HG02571 (cell line): ENCODE results near the gene PLPP7.
"Not testable (repeated sequence)": the region's sequence is repeated elsewhere in the genome, so short reads cannot be mapped to it uniquely, and the experiment has no call there.

Experiments used
- ATAC-seq: cut with Tn5 transposase; IDR thresholded peaks from one replicate; pipeline ENCODE4 v1.9.1; 2021; ENCODE audit warnings: mild to moderate bottlenecking, moderate library complexity; ENCODE audit not compliant: unreplicated experiment

Gene PLPP7

DNA sequence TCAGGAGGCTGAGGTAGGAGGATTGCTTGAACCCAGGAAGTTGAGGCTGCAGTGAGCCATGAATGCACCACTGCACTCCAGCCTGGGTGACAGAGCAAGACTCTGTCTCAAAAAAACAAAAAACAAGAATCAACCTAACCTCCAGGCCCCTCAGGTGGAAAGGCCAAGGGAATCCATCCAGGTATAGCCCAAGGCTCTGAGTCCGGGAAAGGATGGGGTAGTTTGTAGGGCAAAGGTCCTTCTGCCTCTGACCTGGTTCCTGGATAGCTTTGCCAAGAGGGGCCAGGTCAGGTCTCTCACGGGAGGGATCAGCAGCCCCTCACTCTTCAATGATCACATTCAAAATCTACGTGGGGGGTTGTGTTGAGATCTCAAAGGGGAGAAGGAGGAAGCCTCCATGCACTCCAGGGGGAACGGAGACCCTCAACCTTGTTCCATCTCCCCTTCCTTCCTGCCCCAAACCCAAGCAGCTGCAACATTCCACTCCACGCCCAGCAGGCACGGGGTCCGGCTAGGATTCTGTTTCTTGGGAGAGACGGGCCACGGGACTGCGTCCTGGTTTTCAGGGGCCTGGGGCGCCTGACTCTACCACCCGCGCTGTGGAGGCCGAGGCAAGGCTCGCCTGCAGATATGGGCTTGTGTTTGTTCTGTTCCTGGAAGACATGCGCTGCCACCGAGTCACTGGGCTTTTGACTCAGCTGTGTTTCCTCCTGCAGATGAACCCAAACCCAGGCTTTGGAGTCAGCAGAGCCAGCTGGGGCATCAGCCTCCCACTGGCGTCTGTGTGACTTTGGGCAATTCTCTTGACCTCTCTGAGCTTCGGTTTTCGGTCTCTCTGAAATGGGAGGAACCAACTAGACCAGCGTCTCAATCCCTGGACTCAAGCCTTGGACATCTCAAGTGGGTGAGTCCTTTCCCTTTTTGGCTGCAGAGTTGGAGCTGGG is 35.5 kb downstream of the PLPP7 start:
- ATAC-seq, result no peak

DNA sequence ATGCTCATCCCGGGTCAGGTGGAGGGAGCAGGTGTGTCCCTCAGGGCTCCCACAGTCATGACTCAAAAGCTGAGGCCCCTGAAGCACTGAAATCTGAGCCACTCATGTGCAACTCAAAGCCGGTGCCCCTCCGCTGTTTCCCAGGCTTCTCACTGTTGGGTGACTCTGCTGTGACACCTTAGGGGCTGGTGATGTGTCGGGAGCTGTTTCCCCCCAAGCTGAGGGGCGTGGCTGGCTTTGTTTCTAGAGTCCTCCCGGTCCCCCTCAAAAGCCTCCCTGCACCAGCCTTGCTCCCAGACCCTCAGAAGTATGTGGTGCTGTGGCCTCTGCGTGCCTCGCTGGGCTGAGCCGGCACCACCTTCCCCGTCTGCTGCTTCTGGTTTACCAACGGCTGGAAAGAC is 39.7 kb downstream of the PLPP7 start:
- no peak for ATAC-seq

DNA sequence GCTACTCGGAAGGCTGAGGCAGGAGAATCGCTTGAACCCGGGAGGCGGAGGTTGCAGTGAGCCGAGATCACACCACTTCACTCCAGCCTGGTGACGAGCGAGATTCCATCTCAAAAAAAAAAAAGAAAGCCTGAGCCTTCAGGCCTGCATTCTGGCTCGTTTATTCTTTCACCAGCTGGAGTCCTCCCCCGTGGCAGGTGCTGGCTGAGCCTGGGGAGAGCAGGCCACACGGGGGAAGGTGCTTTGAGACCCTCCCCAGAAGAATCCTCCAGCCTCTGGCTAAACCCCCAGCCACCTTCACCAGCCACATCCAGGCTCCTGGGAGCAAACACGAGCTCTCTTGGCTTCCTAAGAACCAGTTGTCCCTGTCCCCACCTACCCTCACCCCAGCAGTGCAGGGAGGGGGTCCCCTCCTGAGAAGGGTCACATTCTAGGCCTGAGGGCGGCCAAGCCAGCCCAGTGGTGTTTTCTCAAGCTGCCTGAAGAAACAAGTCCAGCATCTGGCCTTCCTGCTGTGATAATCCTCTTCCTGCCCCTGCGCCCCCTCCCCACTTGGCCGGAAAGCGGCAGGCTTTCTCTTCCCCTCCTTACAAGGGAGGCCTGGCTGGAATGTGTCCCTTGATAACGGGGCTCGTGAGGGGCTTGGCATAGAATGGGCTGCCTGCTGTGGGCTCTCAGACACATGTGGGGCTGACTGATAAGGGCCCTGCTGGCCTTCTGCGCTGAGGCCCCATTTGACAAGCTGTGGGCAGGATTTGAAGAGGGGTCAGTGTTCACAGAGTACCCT is 41.5 kb downstream of the PLPP7 start:
- no peak for ATAC-seq

DNA sequence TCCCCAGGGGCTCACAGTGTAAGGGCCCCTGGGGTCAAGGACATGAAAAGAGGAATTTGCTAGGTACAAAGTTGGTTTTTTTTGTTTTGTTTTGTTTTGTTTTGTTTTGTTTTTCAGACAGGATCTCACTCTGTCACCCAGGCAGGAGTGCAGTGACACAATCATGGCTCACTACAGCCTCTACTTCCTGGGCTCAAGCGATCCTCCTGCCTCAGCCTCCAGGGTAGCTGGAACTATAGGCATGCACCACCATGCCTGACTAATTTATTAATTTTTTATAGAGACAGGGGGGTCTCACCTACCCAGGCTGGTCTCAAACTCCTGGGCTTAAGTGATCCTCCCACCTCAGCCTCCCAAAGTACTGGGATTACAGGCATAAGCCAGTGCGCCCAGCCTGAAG is 42.5 kb downstream of the PLPP7 start:
- not testable (repeated sequence) for ATAC-seq

DNA sequence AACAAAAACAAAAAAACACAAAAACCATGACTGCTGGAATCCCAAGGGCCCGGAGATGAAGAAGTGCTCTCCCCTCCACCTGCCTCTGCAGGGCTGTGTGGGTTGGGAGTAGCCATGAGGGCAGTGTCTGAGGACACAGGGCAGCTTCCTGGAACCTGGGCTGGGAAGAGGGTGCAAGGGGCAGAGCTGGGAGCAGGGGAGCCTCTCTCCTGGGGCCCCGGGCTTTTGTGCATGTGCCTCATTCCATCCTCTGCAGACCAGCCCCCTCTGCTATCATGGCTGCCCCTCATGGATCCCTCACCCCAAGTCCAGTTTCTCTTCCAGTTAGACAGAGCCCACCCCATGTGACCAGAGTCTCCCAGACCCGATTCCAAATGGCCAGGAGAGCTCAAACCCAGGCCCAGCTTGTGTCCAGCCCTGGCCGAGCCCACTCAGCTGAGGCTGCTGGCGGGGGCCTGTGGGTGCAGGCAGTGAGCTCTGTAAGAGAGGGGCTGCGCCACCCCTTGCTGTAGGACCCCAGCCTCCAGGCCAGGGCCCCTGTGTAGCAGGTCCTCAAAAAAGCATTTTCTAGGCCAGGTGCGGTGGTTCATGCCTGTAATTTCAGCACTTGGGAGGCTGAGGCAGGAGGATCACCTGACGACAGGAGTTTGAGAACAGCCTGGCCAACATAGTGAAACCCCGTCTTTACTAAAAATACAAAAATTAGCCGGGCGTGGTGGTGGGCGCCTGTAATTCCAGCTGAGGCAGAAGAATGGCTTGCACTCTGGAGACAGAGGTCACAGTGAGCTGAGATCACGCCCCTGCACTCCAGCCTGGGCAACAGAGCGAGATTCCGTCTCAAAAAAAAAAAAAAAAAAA is 44.5 kb downstream of the PLPP7 start:
- no peak for ATAC-seq

DNA sequence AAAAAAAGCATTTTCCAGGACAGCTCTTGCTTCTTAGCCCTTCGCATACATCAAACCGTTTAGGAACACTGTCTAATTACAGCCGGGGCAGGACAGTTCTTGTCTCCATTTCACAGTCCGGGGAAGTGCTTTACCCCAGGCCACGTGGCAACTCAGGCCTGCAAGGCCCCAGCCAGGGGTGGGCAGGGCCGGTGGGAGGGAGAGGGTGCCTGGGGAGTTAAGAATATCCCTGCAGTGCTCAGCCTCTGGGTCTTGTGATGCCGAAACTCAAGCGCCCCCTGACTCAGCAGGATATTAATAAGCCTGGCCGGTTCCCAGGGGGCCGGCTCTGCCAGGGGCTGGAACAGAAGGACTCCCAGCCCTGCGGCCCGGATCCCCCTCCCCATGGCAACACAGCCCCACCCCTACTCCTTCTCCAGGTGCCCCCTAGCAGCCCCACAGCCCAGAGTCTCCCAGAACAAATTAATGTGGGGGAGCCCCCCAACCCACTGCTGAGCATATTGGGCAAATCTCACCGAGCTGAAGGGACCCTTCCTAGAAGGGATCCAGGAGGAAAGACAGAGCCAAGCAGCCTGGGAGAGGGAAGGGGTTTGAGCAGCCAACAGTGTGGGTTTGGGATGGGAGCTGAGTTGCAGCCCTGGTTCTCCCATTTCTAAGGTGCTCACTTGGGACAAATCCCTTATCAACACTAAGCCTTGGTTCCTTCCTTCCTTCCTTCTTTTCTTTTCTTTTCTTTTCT is 45.3 kb downstream of the PLPP7 start:
- no peak for ATAC-seq

DNA sequence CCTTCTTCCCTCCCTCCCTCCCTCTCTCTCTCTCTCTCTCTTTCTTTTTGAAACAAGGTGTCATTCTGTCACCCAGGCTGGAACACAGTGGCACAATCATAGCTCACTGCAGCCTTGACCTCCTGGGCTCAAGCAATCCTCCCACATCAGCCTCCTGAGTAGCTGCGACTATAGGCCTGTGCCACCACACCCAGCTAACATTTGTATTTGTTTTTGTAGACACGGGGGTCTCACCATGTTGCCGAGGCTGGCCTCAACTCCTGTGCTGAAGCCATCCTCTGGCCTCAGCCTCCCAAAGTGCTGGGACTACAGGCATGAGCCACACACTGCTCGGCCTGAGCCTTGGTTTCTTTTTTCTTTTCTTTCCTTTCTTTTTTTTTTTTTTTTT is 45.8 kb downstream of the PLPP7 start:
- ATAC-seq, result no peak

DNA sequence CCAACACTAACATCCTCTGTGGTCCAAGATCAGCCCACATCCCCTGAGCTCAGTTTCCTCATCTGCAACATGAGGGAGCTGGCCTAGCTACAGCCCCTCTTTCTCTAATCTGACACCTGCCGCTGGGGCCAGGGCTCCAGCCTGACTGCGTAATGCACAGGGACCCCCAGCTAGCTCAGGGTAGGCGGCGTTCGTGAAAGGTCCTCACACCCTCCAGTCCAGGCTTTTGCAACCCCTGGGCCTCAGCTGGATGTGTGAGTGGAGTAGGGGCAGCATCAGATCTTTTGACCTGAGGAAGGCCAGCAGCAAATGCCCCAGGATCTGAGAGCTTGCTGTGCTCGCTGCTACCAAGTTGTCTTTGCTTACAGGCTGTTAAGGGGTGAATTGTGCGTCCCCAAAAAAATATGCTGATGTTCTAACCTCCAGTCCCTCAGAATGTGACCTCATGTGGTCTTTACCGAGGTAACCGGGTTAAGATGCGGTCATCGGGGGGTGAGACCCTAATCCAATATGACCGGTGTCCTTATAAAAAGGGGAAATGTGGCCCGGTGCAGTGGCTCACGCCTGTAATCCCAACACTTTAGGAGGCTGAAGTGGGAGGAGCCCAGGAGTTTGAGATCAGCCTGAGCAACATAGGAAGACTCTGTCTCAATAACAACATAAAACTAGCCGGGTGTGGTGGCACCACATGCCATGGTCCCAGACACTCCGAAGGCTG is 47.8 kb downstream of the PLPP7 start:
- no peak for ATAC-seq

DNA sequence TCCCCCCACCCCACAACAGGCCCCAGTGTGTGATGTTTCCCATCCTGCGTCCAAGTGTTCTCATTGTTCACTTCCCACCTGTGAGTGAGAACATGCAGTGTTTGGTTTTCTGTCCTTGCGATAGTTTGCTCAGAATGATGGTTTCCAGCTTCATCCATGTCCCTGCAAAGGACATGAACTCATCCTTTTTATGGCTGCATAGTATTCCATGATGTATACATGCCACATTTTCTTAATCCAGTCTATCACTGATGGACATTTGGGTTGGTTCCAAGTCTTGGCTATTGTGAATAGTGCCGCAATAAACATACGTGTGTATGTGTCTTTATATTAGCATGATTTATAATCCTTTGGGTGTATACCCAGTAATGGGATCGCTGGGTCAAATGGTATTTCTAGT is 49.7 kb downstream of the PLPP7 start:
- not testable (repeated sequence) for ATAC-seq

DNA sequence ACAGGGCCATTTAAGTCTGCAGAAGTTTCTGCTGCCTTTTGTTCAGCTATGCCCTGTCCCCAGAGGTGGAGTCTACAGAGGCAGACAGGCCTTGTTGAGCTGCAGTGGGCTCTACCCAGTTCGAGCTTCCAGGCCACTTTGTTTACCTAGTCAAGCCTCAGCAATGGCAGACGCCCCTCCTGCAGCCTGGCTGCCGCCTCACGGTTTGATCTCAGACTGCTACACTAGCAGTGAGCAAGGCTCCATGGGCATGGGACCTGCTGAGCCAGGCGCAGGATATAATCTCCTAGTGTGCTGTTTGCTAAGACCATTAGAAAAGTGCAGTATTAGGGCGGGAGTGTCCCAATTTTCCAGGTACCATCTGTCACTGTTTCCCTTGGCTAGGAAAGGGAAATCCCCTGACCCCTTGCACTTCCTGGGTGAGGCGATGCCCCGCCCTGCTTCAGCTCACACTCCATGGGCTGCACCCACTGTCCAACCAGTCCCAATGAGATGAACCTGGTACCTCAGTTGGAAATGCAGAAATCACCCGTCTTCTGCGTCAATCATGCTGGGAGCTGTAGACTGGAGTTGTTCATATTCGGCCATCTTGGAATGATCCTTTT is 55.5 kb downstream of the PLPP7 start:
- ATAC-seq, result not testable (repeated sequence)

DNA sequence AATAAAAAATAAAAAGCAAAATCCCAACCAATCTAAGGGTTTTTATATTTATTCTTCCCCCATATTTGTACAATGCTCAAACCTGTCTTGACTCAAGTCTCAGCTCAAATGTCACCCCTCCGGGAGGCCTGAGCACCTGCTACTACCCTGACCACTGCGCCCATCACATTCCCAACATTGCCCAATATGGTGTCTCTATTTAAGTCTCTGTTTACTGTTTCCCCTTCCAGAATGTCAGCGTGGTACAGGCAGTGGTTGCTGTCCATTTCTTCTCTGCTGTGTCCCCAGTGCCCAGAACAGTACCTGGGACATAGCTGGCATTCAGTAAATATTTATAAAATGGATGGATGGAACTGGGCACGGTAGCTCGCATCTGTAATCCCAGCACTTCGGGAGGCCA is 57.0 kb downstream of the PLPP7 start:
- no peak for ATAC-seq

DNA sequence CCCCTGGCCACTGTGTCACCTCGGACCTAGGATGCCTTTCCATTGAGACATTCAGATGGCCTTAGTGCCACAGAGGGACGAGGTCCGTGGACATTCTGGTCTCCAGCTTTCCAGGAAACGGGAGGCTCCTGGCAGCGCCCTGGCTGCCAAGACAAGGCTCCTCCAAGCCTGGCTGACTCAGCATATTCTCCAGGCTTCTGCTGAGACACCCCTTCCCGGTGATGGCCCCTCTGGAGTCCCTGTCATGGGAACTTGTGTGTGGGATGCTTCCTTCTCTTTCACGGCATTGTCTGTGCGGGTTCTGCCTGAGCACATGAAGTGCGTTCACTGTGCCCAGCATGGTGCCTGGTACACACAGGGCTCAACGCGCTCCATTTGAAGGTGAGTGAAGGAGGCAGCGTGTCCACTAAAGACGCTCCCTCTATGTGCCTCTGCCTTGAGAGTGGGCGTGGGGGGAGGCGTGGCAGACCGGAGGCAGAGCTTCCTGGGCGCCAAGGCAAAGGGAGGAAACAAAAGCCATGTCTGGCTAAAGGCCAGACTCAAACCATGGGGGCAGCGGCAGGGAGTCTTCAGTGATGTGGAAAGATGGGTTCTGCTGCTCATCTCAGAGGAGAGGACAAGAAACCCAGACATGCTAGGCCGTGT is 58.0 kb downstream of the PLPP7 start:
- no peak for ATAC-seq

DNA sequence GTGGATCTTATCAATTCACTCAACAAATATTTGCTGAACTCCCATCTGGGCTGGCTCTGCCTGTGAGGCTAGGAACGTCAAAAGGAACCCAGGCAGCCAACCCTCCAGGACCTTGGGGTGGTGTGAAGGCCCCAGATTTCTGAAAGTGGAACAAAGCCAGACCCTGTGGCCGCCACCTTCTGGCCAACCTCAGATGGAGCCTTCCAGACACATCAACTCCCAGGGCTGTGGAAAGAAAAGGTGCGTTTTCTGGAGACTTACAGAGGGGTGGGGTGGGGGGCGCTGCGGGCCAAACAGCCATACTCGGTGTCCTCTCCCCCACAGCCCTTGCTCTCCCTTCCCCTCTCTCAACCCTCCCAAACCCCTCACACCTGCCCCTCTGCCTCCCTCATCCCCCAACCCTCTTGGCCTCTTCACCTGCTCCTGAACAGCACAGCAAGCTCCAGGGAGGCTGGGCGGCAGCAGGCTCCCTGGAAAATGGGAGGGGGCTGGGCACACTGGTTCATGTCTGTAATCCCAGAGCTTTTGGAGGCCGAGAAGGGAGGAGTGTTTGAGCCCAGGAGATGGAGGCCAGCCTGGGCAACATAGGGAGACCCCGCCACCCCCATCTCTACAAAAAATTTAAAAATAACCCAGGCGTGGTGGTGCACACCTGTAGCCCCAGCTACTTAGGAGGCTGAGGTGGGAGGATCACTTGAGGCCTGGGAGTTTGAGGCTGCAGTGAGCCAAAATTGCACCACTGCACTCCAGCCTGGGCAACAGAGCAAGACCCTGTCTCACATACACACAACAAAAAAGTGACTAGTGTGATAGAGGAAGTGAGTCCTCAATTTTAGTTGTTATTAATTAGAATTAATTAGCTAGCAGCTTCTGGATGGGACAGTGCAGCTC is 59.4 kb downstream of the PLPP7 start:
- no peak for ATAC-seq

DNA sequence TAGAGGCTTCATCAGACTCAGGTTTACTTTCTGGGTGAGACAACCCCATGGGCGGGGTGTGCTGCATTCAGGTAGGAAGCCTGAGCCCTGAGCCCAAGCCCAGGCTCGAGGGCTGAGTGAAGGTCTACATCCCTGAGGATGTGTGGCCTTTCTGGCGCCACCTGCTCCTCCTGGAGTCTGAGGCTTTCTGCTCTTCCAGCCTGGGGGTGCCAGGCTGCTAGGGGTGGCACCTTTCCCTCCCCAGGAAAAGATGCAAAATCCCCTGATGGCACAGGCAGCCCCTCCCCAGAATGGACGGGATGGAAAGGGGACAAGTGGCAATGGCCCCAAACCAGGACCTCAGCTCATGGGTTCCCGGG is 60.0 kb downstream of the PLPP7 start:
- ATAC-seq, result no peak

DNA sequence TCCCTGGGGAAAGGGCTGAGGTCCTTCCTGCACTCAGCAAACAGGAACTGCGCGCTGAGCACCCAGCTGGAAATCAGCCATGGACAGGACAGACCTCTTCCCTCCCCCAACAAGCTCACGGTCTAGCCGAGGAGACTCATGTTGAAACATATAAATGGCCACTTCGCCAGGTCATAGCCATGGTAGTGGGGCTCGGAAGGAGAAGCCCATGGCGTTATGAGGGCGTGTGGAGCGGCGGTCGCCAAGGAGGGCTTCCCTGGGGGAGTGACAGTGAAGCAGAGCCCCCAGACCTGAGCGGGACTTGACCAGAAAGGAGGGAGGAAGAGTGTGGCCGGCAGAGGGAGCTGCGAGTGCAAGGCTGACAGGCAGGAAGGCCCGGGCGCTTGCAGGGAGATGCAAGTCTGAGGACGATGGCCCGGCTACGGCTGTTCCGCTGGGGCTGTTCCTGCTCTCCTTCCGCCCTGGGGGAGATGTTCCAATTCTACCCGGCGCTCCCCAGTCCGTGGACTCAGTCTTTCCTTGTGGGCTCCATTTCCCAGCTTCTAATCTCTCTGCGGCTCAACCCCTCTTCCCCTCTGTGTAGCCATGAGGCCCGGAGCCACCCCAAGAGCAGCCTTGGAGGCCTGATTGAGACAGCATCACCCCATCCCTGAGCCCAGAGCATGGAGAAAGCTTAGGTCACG is 60.5 kb downstream of the PLPP7 start:
- ATAC-seq, result no peak

DNA sequence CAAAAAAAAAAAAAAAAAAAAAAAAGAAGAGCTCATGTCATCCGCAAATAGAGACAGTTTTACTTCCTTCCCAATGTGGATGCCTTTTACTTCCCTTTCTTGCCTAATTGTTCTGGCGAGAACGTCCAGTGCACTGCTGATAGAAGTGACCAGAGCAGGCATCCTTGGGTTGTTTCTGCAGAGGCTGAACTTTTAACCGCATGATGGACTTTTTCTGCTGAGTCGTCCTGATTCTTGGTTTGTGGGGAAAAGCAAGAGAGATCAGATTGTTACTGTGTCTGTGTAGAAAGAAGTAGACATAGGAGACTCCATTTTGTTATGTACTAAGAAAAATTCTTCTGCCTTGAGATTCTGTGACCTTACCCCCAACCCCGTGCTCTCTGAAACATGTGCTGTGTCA is 67.0 kb downstream of the PLPP7 start:
- ATAC-seq, result not testable (repeated sequence)

DNA sequence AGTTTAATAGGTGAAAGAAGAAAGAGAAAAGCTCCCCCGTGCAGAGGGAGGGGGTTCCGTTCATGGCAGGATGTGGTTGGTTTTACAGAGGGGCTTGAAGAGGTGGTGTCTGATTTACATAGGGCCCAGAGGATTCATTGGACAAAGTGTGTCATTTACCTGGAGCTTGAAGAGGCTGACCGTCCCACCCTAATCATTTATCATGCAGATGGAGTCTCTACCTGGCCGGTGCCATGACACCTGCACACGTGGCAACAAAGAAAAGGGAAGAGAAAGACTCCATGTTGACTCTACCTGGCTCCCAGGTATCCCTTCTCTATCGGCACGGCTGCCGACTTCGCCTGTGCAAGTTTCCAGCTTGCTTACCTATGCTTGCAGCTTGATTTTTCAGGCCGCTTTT is 69.0 kb downstream of the PLPP7 start:
- ATAC-seq, result no peak
